HG02759 (cell line): ENCODE results near the gene LVRN.
A peak's percentile ranks its signal among the peaks of the same experiment; 100 is the strongest.

ENCODE experiments used
- ATAC-seq: cut with Tn5 transposase; IDR thresholded peaks from one replicate; pipeline ENCODE4 v1.9.1; 2021; ENCODE audit warnings: mild to moderate bottlenecking, moderate library complexity; ENCODE audit not compliant: unreplicated experiment

Gene LVRN

DNA sequence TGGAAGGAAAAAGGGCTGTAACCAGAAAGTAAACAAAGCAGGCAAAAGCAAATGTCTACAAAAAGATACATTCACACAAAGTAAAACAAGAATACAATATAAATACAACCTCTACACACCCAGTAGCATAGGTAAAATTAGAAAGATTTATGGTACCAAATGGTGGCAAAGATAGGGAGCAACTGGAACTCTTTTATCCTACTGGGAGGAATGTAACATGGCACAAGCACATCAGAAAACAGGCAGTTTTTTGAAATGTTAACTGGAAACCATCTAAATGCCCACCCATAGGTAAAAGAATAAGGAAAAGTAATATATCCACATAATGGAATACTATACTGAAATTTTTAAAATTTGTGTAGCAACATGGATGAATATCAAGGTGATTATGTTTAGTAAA, 61.3 kb downstream of the LVRN start:
- no peak for ATAC-seq

DNA sequence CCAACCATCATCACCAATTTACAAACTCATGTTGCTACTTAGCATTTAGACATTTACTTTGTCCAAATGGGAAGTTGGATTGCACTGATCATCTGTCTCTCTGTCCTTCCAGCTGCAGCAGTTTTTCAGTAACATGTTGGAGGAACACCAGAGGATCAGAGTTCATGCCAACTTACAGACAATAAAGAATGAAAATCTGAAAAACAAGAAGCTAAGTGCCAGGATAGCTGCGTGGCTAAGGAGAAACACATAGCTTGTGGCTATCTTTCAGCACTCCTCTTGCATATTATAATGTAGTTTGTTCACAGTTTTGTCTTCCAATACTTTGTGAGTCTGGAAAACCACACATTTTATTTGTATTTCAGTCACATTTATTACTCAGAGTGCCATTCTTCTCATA, 63.6 kb downstream of the LVRN start:
- no peak for ATAC-seq

DNA sequence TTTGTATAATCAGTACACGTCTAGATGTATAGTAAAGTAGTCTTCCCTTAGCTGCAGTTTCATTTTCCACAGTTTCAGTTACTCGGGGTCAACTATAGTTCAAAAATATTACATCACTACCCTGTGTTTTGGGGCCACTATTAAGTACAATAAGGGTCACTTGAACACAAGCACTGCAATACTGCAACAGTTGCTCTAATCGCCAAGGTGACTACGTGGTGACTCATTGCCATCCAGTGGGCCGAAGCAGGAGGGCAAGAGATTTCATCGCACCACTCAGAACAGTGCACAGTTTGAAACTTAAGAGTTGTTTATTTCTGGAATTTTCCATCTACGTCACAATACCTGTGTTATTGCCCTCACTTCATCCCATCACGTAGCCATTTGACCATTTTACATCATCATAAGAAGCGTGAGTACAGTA, 69.8 kb downstream of the LVRN start, which contains the start of gene ARL14EPL:
Gene ARL14EPL (plus strand): TSS at position 379 of the 424 bp plus-strand sequence. CDS start 18,994 bp downstream, outside the sequence.
- peak; percentile 77 for ATAC-seq

DNA sequence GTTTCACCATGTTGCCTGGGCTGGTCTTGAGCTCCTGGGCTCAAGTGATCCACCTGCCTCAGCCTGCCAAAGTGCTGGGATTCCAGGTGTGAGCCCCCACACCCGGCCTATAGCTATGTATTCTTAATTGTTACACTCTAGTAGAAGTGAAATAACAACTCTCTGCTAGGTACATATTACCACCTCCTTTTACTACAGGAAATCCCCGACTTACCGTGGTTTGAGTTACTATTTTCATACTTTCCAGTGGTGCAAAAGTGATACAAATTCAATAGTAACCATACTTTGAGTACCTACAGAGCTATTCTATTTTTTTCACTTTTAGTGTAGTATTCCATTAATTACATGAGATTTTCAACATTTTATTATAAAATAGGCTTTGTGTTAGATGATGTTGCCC, 70.7 kb downstream of the LVRN start:
- no peak for ATAC-seq

DNA sequence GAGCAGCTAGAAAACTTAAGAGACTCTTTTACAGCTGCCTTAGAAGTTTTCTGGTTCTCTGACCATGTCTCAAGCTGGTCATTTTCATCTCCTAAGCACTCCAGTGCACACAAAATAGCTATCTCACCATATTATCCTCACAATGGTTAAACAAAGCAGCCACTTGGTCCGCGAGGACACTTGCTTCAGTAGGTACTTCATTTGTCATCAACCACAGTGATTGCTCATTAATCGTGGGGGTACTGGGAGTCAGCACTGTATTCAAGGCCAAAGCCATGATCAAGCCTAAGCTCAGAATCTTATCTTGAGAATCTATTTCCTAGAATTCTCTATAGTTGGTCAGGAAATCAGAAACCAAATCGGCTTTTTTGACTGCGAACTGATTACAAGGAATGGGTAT, 72.8 kb downstream of the LVRN start:
- ATAC-seq, result no peak

DNA sequence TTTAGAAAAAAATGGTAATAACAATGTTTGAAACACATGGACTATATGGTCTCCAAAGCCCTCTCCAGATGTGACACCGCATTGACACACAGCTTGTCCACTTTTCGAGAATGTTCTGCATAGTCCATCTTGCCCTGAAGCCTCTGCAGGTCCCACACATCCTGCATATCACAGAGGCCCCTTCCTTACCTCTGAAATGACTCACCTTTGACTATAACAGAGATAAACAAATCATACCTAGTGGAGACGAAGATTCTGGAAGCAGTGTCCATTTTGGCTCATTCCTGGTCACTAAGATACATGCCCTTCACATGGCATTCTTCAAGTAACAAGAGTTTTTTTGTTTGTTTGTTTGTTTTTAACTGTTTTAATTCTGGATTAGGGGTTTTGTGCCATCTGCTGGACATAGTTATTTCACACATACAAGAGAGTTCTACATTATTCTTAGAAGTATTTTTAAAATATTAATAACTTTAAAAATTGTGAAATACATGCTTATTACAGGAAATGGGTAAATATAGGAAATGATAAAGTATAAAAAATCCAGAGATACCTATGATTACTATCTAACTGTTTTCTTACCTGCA, 75.1 kb downstream of the LVRN start:
- ATAC-seq, result no peak

DNA sequence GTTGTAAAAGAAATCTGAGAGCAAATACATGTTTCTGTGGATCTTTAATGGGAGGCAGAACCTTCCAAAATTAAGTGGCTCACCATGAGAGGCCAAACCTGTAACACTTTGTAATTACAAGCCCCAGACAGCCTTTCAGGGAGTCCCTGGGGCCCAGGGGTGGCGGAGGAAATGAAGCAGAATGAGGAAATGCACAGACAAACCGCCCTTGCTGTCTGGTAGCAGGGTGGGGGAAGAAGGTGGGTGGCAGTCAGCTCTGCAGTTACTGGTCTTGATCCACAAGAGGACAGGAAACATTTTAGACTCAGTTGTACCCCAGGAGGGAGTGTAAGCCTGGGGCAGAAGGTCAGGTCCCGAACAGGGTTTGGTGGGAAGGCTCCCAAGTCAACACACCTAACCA, 76.5 kb downstream of the LVRN start:
- ATAC-seq, result peak; percentile 90

DNA sequence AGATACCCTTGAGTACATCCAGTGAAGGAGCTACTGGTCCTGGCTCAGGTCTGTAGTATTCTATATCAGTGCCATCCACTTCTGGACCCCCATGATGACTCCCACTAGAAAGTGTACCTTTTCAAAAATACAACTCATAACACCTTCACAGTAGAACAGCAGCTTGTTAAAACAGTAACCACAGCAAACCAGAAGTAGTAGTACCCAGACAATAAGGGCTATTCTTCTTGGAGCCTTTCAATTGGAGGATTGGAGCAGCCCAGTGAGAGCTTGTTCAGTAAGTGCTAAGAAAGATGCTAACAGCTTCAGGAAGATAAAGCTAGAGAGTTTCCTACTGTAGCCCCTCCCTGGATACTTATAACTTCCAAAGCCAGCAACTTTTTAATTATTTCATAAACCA, 80.1 kb downstream of the LVRN start:
- ATAC-seq, result no peak

DNA sequence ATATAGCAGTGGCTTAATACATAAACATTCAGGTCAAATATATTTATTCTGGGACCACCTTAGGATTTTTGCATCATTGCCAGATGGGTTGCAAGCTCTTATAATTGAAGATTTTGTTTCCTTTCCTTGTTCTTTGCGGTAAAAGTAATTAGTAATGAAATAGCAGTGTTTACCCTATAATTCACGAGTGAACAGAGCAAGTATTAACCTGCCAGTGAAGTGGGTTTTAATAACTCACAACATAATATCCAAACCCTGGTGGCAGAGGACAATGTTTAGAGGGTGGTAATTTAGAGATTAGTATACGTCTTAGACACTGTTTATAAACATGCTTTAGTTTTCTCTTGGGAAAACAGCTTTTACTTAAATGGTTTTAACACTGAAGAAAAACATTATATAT, 81.8 kb downstream of the LVRN start:
- no peak for ATAC-seq

DNA sequence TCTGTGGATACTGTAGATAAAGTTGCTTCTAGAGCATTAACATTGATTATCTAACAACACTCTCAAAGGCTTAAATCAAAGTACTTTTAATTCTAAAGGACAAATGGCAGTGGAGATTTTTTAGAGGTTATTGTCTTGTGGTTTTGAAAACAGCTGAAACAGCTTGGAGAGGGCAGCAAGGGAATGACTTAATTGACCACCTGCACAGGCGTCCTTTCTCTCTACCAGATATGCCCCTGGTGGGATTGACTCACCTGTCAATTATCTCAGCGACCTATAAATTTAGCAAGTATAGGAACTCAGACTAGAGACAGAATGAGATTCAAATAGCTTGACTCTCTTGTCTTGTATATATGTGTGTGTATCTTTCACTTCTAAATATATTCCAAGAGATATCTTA, 83.5 kb downstream of the LVRN start:
- ATAC-seq, result no peak

DNA sequence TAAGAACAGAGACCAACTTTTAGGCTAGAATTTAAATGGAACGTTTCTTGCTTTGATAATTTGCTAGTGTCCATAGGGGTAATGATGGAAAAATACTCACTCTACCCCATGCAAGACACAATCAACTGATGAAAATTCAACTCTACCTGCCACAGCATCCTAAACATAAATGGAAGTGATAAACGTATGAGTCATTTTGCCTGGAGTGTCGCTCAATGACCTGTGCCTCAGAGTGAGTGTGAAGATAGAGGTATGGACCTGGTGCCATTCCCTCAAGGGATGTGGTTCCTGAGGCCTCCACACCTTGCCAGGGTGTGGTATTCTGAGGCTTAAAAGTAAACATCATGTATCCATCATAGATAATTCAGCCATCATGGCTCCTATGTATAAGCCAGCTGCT, 84.0 kb downstream of the LVRN start:
- ATAC-seq, result no peak

DNA sequence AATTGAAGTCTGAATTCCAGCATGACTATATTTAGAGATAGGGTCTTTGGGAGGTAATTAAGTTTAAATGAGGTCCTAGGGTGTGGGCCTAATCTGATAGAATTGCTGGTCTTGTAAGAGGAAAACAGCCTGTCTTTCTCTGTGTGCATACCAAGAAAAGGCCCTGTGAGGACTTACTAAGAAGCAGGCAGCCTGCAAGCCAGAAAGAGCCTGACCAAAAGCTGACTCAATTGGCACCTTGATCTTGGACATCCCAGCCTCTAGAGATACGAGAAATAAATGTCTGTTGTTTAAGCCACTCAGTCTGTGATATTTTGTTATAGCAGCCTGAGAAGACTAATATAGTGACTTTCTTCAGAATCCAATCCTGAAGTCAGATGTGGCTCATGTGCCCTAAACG, 84.5 kb downstream of the LVRN start:
- ATAC-seq, result no peak

DNA sequence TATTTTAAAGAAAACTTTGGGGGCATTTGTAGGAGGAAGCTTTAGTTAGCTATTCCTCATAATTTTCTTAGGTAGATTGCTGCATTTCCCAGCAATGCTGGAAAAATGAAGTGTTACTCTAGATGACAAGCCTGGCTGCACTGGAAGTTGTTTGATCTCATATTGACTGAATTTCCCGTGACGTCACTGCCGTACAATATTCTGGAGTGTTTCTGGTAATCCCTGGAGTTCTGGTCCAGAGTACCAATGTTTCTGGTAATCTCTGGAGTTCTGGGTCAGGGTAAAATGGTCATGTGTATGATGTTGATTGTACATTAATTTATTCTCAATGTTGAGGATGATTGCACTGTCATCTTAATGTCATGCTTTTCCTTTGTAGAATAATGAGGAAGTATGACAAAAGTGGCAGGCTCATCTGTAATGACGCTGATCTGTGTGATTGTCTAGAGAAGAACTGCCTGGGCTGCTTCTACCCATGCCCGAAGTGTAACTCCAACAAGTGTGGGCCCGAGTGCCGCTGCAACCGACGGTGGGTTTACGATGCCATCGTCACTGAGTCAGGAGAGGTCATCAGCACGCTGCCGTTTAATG, 96.2 kb downstream of the LVRN start:
- ATAC-seq, result no peak

DNA sequence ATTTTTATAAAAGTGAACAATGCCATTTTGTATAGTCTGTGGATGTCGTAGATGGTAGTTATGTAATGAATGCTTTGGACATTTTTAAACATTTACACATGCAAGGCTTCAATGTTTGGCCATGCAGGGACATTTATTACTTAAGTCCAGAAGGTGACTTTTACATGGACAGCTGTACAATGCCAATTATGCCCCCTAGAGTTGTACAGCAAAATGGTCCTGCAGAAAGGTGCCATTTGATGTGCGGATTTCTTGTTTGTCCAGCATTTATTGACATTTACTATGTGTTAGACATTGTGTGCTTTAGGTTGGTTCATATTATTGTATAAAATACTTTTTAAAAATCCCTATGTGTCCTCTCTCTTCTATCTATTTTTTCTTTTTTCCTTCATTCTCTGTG, 100.1 kb downstream of the LVRN start:
- no peak for ATAC-seq

DNA sequence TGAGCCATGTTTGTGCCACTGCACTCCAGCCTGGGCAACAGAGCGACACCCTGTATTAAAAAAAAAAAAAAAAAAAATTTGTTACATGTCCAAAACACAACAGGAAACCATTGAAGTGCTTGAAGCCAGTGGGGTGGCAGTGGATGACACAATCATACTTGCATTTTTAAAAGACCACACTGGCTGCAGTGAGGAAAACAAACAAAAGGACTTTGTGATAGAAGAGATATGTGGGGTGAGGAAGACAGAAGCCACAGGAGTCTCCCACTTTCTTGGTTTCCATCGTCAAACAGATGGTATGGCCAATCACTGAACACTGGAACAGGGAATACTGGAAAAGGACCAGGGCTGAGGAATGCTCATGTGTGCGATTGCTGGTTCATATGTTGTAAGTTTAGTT, 101.7 kb downstream of the LVRN start:
- no peak for ATAC-seq

DNA sequence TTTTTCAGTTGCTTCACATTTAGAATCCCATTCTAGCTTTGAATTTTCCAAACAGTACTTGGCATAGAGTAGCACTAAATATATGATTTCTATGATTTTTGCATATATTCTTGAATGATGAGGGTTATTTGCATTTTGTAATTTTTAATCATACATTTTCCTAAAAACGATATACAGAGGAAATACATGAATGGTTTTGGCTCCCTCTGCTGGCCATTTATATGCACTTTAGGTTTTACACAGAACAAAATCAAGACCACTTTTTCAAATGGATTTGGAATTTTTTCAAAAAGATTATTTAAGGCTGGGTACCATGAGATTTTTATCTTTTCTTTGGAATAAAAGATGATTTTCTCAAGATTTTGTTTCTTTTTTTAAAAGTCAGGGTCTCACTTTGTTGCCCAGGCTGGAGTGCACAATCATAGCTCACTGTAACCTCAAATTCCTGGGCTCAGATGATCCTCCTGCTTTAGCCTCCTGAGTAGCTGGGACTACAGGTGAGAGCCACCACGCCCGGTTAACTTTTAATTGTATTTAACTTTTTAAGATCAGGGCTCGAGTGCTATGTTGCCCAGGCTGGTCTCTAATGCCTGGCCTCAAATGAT, 105.9 kb downstream of the LVRN start:
- peak; percentile 56 for ATAC-seq

DNA sequence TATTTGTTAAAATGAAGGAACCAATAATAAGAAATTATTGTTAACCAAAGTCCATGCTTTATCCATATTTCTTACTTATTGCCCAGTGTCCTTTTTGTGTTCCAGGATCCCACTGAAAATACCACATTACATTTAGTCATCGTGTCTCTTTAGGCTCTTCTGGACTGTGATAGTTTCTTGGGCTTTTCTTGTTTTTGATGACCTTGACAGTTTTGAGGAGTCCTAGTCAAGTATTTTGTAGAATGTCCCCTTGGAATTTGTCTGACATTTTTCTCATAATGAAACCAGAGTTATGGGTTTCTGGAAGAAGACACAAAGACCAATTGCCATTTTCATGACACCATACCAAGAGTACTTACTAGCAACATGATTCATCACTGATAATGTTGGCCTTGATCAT, 108.9 kb downstream of the LVRN start:
- ATAC-seq, result no peak

DNA sequence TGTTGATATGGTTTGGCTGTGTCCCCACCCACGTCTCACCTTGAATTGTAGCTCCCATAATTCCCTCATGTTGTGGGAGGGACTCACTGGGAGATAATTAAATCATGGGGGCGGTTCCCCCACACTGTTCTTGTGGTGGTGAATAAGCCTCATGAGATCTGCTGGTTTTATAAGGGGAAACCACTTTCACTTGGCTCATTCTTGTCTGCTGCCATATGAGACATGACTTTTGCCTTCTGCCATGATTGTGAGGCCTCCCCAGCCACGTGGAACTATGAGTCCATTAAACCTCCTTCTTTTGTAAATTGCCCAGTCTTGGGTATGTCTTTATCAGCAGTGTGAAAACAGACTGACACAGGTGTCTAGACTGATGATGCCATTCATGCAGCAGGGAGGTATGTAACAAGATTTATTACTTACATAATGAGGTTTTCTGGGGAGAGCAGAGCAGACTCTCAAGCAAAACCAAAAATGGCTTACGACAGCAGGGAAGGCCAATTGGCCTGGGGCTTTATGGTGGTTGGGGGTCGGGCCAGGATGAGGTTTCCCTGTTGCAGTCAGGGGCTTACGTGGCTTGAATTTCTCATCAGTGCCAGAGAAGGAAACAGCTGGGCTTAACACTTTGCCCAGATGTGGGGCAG, 113.0 kb downstream of the LVRN start:
- no peak for ATAC-seq

DNA sequence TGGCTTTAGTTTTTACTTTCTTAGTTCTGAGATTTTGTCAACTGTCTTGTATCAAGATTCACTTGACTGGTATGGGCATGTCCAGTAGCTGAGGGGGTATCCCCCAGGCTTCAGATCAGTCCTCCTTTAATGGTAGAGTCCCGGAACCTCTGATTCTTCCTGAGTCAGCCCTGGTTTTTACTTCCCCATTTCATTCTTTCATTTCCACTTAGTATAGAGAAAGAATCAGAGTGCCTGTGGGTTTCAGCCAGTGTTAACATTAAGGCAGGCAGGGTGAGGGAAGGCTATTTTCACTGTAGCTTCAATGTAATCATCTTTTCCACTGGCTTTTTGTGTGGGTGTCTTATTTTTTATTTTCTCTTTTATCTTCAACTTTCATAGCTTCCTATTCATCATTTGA, 114.2 kb downstream of the LVRN start:
- peak; percentile 99 for ATAC-seq
